Cardiac fibroblast (primary cell): ENCODE measurements around the gene CRTC3.

Experiments
- DNase-seq, 2 donors: peaks; one replicate each; pipeline versions ENCODE4 v3.0.0 to v3.0.0-alpha.2; 2010; ENCODE audit warnings: low read depth in 2 of 2
- H3K4me3 ChIP-seq, 2 donors: replicated peaks in 1 of 2; 1 replicate in 1 of 2; 2 replicates in 1 of 2; pipeline ENCODE4 v1.5.1; 2011; ENCODE audit warnings: low read depth in 2 of 2, low read length in 2 of 2, mild to moderate bottlenecking in 2 of 2, moderate library complexity in 1 of 2
- TF ChIP-seq, protein P1 (sequence below): IDR thresholded peaks from one replicate; pipeline ENCODE4 v1.5.1; 2011; ENCODE audit warnings: low read depth, mild to moderate bottlenecking, low read length, inconsistent platforms

CRTC3 gene

DNA sequence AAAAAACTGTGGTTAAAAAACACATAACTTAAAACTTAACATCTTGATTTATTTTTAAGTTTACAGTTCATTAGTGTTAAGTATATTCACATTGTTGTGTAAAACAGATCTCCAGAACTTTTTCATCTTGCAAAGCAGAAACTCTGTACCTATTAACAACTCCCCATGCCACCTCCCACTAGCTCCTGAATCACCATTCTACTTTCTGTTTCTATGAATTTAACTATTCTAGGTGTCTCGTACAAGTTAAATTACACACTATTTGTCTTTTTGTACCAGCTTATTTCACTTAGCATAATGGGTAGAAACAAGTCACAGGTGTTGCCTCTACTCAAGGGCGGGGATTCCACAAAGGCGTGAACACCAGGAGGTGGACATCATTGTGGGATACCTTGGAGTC, 43.2 kb downstream of the CRTC3 start:
- DNase-seq: no peak
- H3K4me3 ChIP-seq: no peak overlapping the region
- TF ChIP-seq, protein P1, sequence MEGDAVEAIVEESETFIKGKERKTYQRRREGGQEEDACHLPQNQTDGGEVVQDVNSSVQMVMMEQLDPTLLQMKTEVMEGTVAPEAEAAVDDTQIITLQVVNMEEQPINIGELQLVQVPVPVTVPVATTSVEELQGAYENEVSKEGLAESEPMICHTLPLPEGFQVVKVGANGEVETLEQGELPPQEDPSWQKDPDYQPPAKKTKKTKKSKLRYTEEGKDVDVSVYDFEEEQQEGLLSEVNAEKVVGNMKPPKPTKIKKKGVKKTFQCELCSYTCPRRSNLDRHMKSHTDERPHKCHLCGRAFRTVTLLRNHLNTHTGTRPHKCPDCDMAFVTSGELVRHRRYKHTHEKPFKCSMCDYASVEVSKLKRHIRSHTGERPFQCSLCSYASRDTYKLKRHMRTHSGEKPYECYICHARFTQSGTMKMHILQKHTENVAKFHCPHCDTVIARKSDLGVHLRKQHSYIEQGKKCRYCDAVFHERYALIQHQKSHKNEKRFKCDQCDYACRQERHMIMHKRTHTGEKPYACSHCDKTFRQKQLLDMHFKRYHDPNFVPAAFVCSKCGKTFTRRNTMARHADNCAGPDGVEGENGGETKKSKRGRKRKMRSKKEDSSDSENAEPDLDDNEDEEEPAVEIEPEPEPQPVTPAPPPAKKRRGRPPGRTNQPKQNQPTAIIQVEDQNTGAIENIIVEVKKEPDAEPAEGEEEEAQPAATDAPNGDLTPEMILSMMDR: no peak

DNA sequence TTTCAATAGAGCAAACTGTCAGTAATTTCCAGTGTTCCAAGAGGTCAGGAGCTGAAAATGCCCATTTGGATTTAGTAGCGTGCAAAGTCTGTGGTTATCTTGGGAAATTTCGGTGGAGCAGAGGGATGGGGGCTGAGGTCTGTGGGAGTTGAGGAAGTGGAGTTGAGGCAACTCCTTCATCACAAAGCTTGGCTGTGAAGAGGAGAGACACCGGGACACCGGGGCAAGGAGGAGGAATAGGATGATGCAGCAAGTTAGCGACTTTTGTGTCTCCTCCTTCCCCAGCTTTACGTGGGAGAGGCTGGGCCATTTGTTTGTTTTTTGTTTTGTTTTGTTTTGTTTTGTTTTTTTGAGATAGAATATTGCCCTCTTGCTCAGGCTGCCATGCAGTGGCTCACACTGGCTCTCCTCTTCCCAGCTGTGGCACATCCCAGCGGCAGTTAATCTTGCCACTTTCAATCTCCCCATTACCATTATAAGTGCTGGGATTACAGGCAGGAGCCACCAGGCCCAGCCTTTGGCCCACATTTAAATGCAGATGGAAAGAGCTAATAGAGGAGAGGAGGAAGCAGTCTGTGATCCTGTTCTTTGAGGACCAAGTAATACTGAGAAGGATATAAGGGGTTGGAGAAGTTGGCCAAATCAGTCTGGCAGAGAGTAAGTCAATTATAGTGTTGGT, 47.1 kb downstream of the CRTC3 start:
- H3K4me3 ChIP-seq: no peak overlapping the region
- no peak for DNase-seq
- TF ChIP-seq, protein P1: no peak

DNA sequence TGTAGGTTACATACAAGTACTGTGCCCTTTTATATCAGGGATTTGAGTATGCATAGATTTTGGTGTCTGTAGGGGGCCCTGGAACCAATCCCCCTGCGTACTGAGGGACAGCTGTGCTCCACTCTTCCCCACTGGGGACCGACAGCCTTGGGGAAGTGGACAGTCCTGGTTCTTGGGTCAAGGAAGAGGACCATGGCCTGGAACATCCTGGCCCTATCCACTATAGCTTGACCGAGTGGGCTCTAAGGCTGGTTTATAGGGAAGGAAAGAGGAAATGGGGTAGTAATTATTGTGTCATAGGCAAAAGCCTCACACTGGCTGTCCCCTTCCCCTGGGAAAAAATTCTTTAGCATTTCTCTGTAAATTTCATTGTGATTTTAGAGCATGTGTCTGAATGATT, 49.5 kb downstream of the CRTC3 start:
- H3K4me3 ChIP-seq: no peak overlapping the region
- TF ChIP-seq, protein P1: no peak
- DNase-seq: no peak

DNA sequence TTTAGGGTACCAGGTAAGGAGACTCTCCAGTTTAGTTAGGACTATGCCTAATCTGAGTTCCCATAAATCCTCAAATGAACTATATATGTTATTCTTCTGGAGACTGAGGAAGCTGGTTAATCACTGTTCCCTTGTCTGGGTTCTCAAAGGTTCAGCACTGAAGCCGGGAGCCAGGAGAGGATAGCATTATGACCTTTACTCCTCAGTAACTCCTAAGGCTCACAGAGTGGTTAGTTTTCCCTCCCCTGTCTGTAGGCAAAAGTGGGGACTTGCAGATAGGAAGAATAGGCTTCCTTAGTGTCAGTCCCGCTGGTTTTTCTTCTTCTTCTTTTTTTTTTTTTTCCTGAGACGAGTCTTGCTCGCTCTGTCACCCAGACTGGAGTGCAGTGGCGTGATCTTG, 50.4 kb downstream of the CRTC3 start:
- no peak overlapping the region for H3K4me3 ChIP-seq
- TF ChIP-seq, protein P1: no peak
- no peak for DNase-seq

DNA sequence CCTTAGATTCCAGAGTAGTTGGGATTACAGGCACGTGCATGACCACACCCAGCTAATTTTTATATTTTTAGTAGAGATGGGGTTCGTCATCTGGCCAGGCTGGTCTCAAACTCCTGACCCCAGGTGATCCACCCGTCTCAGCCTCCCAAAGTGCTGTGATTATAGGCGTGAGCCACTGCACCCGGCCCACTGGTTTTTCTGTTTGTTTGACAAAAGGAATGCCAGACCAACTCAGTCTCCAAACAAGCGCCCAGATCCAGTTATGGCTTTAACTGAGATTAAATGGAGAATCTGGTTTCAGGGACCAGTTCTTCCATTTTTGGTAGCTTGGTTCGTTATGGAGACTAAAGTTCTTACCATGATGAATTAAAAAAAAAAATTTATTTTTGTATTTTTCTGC, 50.8 kb downstream of the CRTC3 start:
- no peak for DNase-seq
- TF ChIP-seq, protein P1: no peak
- H3K4me3 ChIP-seq: no peak overlapping the region

DNA sequence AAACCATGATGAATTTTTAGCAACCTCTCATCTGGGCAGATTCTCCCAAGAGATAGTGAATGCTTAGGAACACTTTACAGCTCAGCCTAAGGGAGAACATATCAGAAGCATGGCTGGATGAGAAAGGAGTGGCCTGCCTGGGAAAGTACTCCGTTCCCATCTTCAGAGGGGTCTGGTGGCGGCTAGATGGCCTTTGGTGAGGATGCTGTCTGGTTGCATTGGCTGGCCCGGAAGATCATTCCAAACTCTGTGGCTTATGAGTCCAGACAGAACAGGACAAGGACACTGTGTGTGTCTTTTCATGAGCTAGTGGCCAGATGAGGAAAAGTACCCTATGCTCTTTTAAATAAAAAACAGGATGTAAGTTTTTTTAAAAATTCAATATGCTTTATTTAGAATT, 51.2 kb downstream of the CRTC3 start:
- H3K4me3 ChIP-seq: no peak overlapping the region
- TF ChIP-seq, protein P1: no peak
- DNase-seq: no peak
